Central memory CD8-positive, alpha-beta T cell (primary cell): ENCODE measurements around the gene FERD3L.

Source experiments
- ATAC-seq: fragments of 150-1000 bp; cut with Tn5 transposase; replicated peaks from 2 replicates; pipeline ENCODE4 v1.10.0; 2022; ENCODE audit warnings: mild to moderate bottlenecking, moderate FRiP score, moderate number of reproducible peaks; ENCODE audit not compliant: poor library complexity, severe bottlenecking; ENCODE audit errors: extremely low read depth
- DNase-seq, 2 donors: peaks; one replicate each; pipeline ENCODE4 v3.0.0; 2021; ENCODE audit warnings: low spot score in 2 of 2
- H3K27ac Mint-ChIP-seq: one replicate; pipeline ENCODE4 v1.8.0; 2022; ENCODE audit warnings: low read depth, mild to moderate bottlenecking, moderate library complexity, mixed read lengths
- H3K27me3 Mint-ChIP-seq: one replicate; pipeline ENCODE4 v1.8.0; 2022; ENCODE audit warnings: mixed read lengths
- H3K36me3 Mint-ChIP-seq: one replicate; pipeline ENCODE4 v1.8.0; 2022; ENCODE audit warnings: mild to moderate bottlenecking, moderate library complexity, mixed read lengths; ENCODE audit not compliant: insufficient read depth
- H3K4me1 Mint-ChIP-seq: one replicate; pipeline ENCODE4 v1.8.0; 2022; ENCODE audit warnings: mixed read lengths
- H3K4me3 Mint-ChIP-seq: one replicate; pipeline ENCODE4 v1.8.0; 2022; ENCODE audit warnings: mild to moderate bottlenecking, moderate library complexity, mixed read lengths
- H3K9me3 Mint-ChIP-seq: one replicate; pipeline ENCODE4 v1.8.0; 2022; ENCODE audit warnings: mixed read lengths

Gene FERD3L

DNA sequence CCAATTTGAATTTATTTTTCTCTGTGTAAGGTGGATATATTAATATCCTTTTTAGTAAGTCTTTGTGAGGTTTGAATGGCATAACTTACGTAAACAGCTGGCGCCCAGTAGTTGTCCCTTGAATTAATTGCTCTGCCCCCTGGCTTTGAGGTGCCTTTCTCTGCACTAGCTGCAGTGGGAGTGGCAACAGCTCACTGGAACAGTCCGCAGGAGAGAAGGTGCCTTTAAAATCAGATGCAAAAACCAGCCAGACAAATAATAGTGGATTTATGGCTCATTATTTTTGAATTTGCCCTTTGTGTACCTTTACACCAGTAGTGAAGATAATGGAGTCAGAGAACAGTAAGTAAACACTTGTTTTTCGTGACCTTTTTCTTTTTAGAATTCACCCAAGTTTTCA, 11.8 kb downstream of the FERD3L start:
- ATAC-seq (no peak), DNase-seq (no peak)
- Mint-ChIP-seq H3K4me3 (no peak overlapping the region), H3K9me3 (no peaks in the 10 kb centered on the region), H3K27ac (no peak overlapping the region), H3K27me3 (no peaks in the 10 kb centered on the region), H3K36me3 (no peaks in the 10 kb centered on the region), H3K4me1 (no peaks in the 10 kb centered on the region)

DNA sequence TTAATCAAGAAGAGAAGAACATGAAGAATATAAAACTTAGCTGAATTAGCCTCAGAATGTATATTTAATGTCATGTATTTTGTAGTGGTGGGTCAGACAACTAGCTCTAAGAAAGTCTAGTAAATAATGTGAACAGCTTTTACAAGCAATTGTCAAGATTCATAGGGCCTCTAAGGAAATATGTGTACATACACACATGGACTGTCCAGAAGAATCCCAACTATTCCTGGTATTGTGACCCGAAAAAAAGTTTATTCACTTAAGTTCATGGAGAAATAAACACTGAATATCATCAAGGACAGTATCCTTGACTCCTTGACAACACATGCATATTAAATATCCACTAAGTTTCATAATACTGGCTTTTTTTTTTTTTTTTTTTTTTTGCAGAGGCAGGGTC, 16.4 kb downstream of the FERD3L start:
- Mint-ChIP-seq H3K4me1 (no peaks in the 10 kb centered on the region), H3K4me3 (no peak overlapping the region), H3K36me3 (peaks cover 2% of the 10 kb centered on the region), H3K27me3 (no peaks in the 10 kb centered on the region), H3K9me3 (peaks cover 7% of the 10 kb centered on the region), H3K27ac (no peak overlapping the region)
- DNase-seq (no peak), ATAC-seq (no peak)

DNA sequence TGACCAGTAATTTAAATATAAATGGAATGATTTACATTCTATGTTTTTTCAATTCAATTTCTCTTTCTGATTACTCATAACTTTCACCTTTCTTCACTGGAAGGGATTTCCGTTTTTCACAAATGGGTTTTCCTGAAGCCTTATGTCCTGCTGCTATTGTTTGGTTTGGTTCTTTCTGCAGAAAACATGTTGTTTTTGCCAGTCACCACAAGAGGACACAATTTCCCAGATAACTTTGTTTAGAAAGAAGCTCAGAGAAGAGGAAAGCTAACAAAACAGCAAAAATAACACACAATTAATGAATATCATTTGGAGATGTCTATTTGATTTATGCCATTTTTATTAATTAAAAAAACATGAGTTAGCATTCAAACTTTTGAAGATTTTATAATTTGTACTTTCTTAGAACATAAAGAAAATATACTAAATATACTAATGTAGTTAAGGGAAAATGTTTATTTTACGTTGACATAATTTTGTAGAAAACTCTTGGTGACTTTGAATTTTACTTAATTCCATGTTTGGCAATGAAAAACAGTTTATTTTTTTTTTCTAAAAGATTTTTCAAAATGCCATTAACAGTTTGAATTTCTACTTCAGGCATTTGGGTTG, 23.1 kb downstream of the FERD3L start:
- Mint-ChIP-seq H3K36me3 (peaks cover 2% of the 10 kb centered on the region), H3K27ac (no peak overlapping the region), H3K9me3 (peaks cover 5% of the 10 kb centered on the region), H3K4me3 (no peak overlapping the region), H3K27me3 (peaks cover 26% of the 10 kb centered on the region), H3K4me1 (no peaks in the 10 kb centered on the region)
- no peak for DNase-seq
- no peak for ATAC-seq

DNA sequence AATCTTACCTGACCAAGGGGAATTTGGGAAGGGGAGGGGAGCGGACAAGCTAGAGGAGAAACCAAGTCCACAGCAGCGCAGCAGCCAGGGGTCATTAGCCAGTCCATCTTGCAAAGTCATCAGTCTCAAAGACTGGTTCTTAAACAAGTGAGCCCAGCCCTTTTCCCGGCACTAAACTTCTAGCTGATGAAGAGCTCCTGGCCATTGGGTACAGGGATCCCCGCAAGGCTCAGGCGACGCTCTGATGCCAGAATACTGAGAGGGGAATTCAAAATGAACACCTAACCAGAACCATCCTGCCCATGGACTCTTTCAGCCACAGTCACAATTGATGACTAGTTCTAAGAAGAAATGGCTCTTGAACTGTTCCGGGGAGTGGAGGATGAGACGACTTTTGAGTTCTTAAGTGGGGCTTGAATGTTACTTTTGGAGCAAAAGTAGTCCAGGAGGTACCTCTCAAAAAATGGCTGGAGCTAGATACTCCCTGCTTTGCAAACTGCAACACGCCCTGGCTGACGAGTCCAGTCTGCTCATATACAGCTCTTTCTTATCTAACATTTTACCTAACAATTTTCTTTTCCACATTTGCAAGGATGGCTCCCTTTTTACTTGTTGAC, 25.2 kb downstream of the FERD3L start:
- Mint-ChIP-seq H3K36me3 (no peaks in the 10 kb centered on the region), H3K27me3 (peaks cover 35% of the 10 kb centered on the region), H3K27ac (no peak overlapping the region), H3K9me3 (peaks cover 5% of the 10 kb centered on the region), H3K4me1 (no peaks in the 10 kb centered on the region), H3K4me3 (no peak overlapping the region)
- ATAC-seq (no peak), DNase-seq (no peak)

DNA sequence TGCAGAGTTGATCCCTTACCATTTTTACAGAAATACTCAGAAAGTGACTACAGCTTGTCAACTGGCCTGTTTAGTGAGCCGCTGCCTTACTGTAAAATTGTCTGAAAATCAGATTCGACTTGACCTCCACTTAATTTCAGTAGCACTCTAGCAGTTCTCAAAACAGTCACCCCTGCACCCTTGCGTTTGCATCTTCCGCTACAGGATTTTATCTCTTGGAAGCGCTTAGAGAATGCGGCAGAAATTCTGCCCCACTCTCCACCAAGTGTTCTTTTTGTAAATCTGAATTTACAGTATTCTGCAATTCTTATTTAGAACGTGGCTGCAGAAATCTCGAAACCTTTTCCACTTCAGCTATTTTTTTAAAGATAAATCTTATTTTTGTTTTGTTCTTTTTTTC, 25.8 kb downstream of the FERD3L start:
- Mint-ChIP-seq H3K4me3 (no peak overlapping the region), H3K36me3 (no peaks in the 10 kb centered on the region), H3K27ac (no peak overlapping the region), H3K4me1 (no peaks in the 10 kb centered on the region), H3K9me3 (peaks cover 5% of the 10 kb centered on the region), H3K27me3 (peaks cover 41% of the 10 kb centered on the region)
- no peak for DNase-seq
- no peak for ATAC-seq

DNA sequence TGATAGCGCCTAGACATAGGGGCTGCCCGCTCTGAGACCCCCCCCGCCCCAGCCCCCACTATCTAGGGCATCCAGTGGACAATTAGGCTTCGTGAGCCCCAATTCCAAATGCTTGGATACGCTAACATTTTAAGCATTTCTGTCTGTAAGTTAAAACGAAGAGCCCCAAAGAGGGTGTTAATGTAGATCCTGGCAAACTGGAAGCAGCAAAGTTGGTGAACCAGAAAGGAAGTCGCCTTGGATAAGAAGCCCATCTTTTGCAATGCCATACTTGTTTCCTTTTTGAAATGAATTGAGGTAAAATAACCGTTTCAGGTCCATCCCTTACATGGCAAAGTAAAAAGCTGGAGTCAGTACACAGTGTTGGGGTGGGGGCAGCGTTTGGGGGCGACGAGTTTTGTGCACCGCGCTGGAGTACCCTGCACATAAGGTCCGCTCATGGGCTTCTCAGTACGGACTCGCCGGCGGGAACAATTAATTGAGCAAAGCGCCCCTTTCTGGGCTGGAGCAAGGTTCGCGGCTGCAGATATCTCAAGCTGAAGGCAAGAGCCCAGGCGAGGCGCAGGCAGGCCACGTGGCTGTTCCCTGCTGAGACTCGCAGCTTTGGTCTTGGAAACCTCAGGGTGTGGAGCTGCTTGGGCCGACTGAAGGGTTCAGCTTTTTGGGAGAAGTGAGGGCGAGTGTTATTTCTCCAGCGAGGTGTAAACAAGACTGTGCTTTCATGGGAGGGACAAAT, 26.4 kb downstream of the FERD3L start:
- Mint-ChIP-seq H3K27ac (no peak overlapping the region), H3K4me1 (no peaks in the 10 kb centered on the region), H3K27me3 (peaks cover 46% of the 10 kb centered on the region), H3K4me3 (no peak overlapping the region), H3K36me3 (no peaks in the 10 kb centered on the region), H3K9me3 (peaks cover 5% of the 10 kb centered on the region)
- ATAC-seq = no peak
- DNase-seq = no peak

DNA sequence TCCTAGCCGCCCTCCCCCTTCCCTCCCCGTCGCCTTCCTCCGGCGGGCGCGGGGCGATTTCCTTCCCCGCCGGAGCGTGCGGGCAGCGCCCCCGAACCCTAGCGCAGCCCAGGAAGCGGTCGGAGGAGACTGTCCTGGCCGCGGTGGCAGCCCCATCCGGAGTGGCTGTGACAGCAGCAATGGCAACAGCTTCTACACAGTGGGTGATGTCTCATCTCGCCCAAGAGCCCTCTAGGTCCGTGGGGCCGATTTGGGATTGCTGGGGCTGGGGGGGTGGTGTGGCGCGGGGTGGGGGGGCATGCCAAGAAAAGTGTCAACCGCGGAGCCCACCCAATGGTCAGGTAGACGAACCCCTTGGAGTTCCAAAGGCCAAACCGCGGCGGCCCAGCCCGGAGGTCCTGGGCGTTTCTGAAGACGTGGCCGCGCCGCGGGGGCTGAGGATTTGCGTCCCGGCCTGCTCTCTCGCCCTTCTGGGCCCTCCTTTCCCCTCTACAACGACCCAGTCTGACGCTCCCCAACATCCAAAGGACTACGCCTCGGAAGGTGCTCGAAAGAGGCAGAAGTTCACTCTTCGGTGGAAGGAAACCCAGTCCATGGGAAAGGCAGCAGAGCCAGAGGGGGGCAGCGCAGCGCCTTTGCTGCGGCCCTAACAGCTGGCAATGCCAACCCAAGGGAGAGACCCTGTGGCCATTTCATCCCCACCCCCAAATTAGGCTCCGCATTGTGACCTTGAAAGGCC, 27.2 kb downstream of the FERD3L start:
- H3K4me3 Mint-ChIP-seq = no peak overlapping the region
- H3K9me3 Mint-ChIP-seq = peaks cover 4% of the 10 kb centered on the region
- H3K27me3 Mint-ChIP-seq = peaks cover 54% of the 10 kb centered on the region
- DNase-seq = no peak
- no peaks in the 10 kb centered on the region for H3K36me3 Mint-ChIP-seq
- H3K27ac Mint-ChIP-seq = no peak overlapping the region
- H3K4me1 Mint-ChIP-seq = no peaks in the 10 kb centered on the region
- no peak for ATAC-seq

DNA sequence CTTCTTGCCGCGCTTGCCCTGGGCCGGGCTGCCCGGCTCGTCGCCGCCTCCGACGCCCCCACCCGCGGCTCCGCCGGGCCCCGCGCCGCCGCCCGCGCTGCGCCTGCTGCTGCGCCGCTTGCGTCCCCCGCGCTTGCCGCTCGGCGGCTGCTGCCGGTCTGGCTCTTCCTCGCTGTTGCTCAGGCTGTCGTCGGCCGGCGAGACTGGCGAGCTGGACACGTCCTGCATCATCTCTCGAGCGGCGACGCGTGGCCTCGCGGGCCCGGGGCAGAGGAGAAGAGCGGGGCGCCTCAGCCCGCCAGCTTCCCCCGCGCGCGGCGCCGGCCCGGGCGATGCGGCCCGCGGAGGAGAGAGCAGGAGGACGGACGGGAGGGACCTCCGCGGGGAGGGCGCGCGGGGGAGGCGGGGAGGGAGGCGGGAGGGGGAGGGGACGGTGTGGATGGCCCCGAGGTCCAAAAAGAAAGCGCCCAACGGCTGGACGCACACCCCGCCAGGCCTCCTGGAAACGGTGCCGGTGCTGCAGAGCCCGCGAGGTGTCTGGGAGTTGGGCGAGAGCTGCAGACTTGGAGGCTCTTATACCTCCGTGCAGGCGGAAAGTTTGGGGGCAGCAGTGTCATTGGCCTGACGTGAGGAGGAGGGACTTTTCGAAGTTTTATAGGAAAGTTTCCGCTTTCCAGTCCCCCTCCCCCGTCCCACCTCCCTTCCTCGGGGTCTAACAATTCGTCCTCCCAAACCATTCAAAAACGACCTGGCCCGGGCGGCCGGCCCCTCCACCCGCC, 27.9 kb downstream of the FERD3L start, which contains the start of gene TWIST1:
TSS of gene TWIST1 (minus strand) at position 546 of the 779 bp plus-strand sequence. CDS start at position 231, 315 bp downstream.
- Mint-ChIP-seq H3K4me3 (peak within 1 kb of the TSS; percentile 20), H3K4me1 (no peaks in the 10 kb centered on the region), H3K27ac (no peak within 1 kb of the TSS), H3K27me3 (peaks cover 62% of the 10 kb centered on the region), H3K36me3 (no peaks in the 10 kb centered on the region), H3K9me3 (no peaks in the 10 kb centered on the region)
- DNase-seq (no peak), ATAC-seq (no peak)

DNA sequence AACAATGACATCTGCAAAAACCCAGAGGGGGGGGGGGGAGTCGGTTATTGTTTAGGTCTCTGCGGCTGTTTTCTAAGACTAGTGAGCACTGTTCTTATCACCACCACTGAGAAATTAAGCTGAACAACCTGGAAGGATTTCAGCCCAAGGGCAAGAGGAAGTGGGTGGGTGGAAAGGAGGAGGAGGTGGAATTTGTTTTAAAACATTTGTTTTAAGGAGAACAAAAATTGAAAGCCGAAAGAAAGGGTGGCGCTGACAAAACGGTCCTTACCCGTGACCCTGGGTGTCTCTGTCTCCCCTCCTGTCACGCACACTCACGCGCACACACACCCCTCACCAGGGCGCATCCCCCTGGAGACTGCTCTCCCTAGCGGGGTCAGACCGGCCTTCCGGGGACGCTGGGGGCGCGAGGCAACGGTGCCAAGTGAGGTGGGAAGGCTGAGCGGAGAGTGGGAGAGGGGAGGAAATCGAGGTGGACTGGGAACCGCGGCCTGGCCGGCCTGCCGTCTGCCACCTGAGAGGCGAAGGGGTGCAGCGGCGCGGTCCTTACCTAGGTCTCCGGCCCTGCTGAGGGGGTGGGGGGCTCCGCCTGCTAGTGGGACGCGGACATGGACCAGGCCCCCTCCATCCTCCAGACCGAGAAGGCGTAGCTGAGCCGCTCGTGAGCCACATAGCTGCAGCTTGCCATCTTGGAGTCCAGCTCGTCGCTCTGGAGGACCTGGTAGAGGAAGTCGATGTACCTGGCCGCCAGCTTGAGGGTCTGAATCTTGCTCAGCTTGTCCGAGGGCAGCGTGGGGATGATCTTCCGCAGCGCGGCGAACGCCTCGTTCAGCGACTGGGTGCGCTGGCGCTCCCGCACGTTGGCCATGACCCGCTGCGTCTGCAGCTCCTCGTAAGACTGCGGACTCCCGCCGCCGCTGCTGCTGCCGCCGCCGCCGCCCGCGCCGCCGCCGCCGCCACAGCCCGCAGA, 28.8 kb downstream of the FERD3L start:
- peak overlapping the region; percentile 20 for H3K4me3 Mint-ChIP-seq
- peaks cover 70% of the 10 kb centered on the region for H3K27me3 Mint-ChIP-seq
- no peaks in the 10 kb centered on the region for H3K9me3 Mint-ChIP-seq
- H3K27ac Mint-ChIP-seq = no peak overlapping the region
- no peak for ATAC-seq
- no peaks in the 10 kb centered on the region for H3K36me3 Mint-ChIP-seq
- no peaks in the 10 kb centered on the region for H3K4me1 Mint-ChIP-seq
- no peak for DNase-seq

DNA sequence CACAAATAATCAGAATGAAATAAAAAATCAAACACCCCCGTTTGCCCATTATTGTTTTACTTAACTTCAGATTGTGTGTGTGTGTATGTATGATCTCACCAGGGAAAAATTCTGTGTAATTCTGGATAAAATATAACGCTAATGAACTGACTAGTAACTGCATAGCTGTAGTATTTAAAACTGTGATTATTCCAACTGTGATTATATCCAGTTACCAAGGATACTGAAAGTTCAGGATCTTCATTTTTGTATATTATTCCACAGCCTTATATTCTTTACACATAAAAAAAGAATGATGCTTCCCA, 30.7 kb downstream of the FERD3L start:
- H3K4me3 Mint-ChIP-seq = no peak overlapping the region
- no peaks in the 10 kb centered on the region for H3K9me3 Mint-ChIP-seq
- H3K27me3 Mint-ChIP-seq = peaks cover 77% of the 10 kb centered on the region
- H3K27ac Mint-ChIP-seq = no peak overlapping the region
- ATAC-seq (no peak), DNase-seq (no peak)
- no peaks in the 10 kb centered on the region for H3K4me1 Mint-ChIP-seq
- H3K36me3 Mint-ChIP-seq = no peaks in the 10 kb centered on the region

DNA sequence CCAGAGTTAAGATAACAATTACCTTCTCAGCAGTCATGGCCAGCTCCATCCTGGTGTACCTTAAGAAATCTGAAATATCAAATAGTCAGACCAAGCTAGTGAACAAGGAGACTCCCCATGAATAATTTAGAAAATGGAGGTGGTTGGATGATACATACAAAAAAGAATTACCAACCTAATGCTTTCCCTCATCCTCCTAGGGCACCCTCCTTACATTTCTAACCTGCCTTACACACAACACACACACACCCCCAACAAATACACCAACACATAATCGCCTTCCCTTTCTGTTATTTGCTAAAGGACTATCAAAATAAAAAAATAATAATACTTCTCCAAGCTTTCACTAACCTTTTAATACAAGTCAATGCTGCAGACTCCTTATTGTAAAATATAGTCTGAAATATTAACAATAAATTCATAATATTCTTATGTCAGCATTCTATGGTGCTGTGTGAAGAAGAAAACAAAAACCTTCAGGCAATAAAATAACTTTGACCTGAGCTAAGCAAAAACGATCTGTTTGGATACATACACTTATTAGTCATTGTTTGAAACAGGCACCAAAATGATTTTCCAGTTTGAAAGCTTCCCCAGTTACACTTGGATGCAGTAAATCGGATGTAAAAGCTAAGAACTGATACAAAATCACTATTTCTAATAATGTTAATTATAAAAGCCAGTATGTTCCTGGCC, 31.2 kb downstream of the FERD3L start:
- DNase-seq (no peak), ATAC-seq (no peak)
- no peak overlapping the region for H3K27ac Mint-ChIP-seq
- H3K4me3 Mint-ChIP-seq = no peak overlapping the region
- peaks cover 3% of the 10 kb centered on the region for H3K9me3 Mint-ChIP-seq
- no peaks in the 10 kb centered on the region for H3K36me3 Mint-ChIP-seq
- peaks cover 77% of the 10 kb centered on the region for H3K27me3 Mint-ChIP-seq
- no peaks in the 10 kb centered on the region for H3K4me1 Mint-ChIP-seq
